Bronchial epithelial cell (primary cell): ENCODE results near the gene ITGBL1. TPM values are rescaled to one million over a fixed set of nuclear protein-coding genes. Genes with fewer than 3 reads are reported as not detected.
A peak's percentile ranks its signal among the peaks of the same experiment; 100 is the strongest.

Experiments used
- DNase-seq: peaks from one replicate; pipeline ENCODE4 v3.0.0-alpha.2; 2010; ENCODE audit warnings: low read depth
- FAIRE-seq: peaks from 2 replicates; lab custom pipeline; 2011; peaks lifted over from hg19 to GRCh38; lab: Jason Lieb, UNC
- H3K27me3 ChIP-seq: 2 replicates; pipeline ENCODE4 v1.5.1; 2011; ENCODE audit warnings: low read length; ENCODE audit not compliant: control insufficient read depth, insufficient read depth
- H3K36me3 ChIP-seq: 2 replicates; pipeline ENCODE4 v1.5.1; 2011; ENCODE audit warnings: low read length; ENCODE audit not compliant: control insufficient read depth, insufficient read depth
- H3K4me3 ChIP-seq: 2 replicates; pipeline ENCODE4 v1.5.1; 2011; ENCODE audit warnings: mild to moderate bottlenecking, low read depth, low read length, control low read depth
- CTCF ChIP-seq: IDR thresholded peaks from 2 replicates; pipeline ENCODE4 v1.5.1; 2011; ENCODE audit warnings: mild to moderate bottlenecking, moderate library complexity, low read length, control low read depth, inconsistent platforms; ENCODE audit not compliant: insufficient read depth, severe bottlenecking
- total RNA-seq: library from RNA; depleted of rRNA; stranded (reverse); fragments of >200 nt; gene quantifications from 2 replicates; pipeline ENCODE4 v1.2.1, GENCODE V29; 2014

Gene ITGBL1
- total RNA-seq, 1 donor from 2014 or later = 1.1 TPM

GRCh38 chr13:101499406-101499805 is 46.9 kb downstream of the ITGBL1 start:
- no peaks in the 10 kb centered on the region for H3K27me3 ChIP-seq
- DNase-seq (no peak), FAIRE-seq (no peak)
- H3K36me3 ChIP-seq = no peaks in the 10 kb centered on the region
- no peak for TF ChIP-seq CTCF
- H3K4me3 ChIP-seq = no peak overlapping the region

- TF ChIP-seq CTCF = no peak
- Histone ChIP-seq H3K27me3 (no peaks in the 10 kb centered on the region), H3K4me3 (no peak overlapping the region), H3K36me3 (no peaks in the 10 kb centered on the region)
- FAIRE-seq (no peak), DNase-seq (no peak)
These were observed 50.1 kb downstream of the ITGBL1 start for GRCh38 chr13:101502618-101503017.

- no peaks in the 10 kb centered on the region for H3K36me3 ChIP-seq
- FAIRE-seq = no peak
- TF ChIP-seq CTCF = no peak
- H3K27me3 ChIP-seq = no peaks in the 10 kb centered on the region
- H3K4me3 ChIP-seq = no peak overlapping the region
- DNase-seq = no peak
These were observed 58.7 kb downstream of the ITGBL1 start for GRCh38 chr13:101511161-101511560.

GRCh38 chr13:101511766-101512165 is 59.3 kb downstream of the ITGBL1 start:
- DNase-seq = no peak
- peak; percentile 87 for FAIRE-seq
- Histone ChIP-seq H3K27me3 (no peaks in the 10 kb centered on the region), H3K36me3 (no peaks in the 10 kb centered on the region), H3K4me3 (no peak overlapping the region)
- TF ChIP-seq CTCF = no peak

GRCh38 chr13:101512650-101513049 is 60.2 kb downstream of the ITGBL1 start:
- no peaks in the 10 kb centered on the region for H3K27me3 ChIP-seq
- H3K36me3 ChIP-seq = no peaks in the 10 kb centered on the region
- no peak for TF ChIP-seq CTCF
- DNase-seq (no peak), FAIRE-seq (no peak)
- H3K4me3 ChIP-seq = no peak overlapping the region

- TF ChIP-seq CTCF = no peak
These were observed 61.6 kb downstream of the ITGBL1 start for GRCh38 chr13:101514100-101514499.

More at GRCh38 chr13:101514100-101514499, 61.6 kb downstream of the ITGBL1 start:
- no peaks in the 10 kb centered on the region for H3K27me3 ChIP-seq
- FAIRE-seq (no peak), DNase-seq (no peak)
- H3K4me3 ChIP-seq = no peak overlapping the region
- H3K36me3 ChIP-seq = no peaks in the 10 kb centered on the region
